GM19035 (cell line): Measurements from ENCODE around the gene MFAP5.
"Not testable (repeated sequence)": the region's sequence is repeated elsewhere in the genome, so short reads cannot be mapped to it uniquely, and the experiment has no call there.

ENCODE experiments used
- ATAC-seq: cut with Tn5 transposase; IDR thresholded peaks from one replicate; pipeline ENCODE4 v1.9.1; 2021; ENCODE audit not compliant: unreplicated experiment

MFAP5 gene

DNA sequence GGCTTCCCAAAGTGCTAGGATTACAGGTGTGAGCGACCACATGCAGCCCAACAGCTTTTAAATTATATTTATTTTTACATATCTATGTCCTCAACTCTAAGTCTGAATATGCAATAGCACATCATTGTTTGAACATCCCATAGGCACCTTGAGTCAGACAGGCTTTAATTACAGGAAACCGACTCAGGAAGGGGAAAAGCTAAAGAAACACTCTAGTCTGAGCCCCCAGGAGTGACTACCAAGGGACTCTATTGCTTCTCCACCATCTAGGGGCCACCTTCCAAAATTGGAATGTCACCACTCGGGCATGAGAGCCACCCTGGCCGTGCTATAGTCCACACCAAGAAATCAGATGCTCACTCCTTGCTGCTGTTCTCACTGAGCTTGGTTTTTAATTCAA lies 14.0 kb upstream of the MFAP5 start:
- no peak for ATAC-seq

DNA sequence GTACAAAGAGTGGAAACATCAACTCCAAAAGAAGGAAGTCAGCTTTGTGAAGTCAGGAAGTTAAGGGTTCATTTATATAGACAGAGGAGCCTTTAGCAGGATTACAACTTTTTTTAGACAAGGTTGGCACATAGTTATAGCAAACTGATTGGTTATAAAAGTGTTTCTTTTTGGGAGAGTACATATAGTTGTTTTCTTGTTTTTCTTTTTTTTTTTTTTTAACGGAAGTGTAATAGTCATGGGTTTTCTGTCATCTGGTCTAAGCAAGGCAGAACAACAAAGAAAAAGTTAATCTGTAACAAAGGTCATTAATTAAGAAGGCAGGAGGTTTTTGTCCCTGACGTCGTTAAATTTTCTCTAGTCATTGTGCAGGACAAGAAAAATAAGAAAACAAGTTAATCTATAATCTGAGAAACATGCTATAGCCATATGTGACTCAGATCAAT lies 13.0 kb upstream of the MFAP5 start:
- no peak for ATAC-seq

DNA sequence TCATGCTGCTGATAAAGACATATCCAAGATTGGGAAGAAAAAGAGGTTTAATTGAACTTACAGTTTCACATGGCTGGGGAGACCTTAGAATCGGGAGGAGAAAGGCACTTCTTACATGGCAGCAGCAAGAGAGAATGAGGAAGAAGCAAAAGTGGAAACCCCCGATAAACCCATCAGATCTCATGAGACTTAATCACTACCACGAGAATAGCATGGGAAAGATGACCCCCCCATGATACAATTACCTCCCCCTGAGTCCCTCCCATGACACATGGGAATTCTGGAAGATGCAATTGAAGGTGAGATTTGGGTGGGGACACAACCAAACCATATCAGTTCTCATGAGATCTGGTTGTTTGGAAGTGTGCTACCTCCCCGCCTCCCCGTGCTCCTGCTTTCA lies 9.8 kb upstream of the MFAP5 start:
- no peak for ATAC-seq

DNA sequence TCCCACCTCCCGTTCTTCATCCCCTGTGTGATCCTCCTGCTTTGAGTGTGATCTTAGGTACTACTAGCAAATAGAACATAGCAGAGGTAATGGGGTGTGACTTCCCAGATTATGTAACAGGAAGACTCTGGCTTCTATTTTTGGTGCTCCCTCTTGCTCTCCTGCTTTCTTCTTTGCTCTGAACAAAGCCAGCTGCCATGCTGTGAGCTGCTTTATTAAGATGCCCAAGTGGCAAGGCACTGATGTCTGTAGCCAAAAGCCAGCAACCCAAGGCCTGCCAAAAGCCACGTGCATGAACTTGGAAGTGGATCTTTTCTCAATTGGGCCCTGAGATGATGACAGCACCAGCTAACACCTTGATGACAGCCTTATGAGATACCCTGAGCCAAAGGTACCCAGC lies 5.8 kb upstream of the MFAP5 start:
- no peak for ATAC-seq

DNA sequence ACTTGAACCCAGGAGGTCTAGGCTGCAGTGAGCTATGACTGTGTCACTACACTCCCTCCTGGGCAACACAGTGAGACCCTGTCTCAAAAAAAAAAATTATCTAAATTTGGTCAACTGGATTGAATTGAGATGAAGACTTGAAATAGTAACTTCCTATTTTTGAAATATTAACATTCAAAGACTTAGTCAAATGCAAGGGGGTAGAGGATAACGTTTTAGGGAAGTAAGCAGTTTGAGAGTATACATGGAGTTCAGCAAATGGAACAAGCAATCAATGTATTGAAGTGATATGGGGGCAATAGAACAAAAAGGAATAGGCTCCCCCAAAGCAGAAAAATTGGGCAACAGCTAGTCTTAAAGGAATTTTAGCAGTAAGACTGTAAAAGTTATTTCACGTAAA lies 4.6 kb upstream of the MFAP5 start:
- no peak for ATAC-seq

DNA sequence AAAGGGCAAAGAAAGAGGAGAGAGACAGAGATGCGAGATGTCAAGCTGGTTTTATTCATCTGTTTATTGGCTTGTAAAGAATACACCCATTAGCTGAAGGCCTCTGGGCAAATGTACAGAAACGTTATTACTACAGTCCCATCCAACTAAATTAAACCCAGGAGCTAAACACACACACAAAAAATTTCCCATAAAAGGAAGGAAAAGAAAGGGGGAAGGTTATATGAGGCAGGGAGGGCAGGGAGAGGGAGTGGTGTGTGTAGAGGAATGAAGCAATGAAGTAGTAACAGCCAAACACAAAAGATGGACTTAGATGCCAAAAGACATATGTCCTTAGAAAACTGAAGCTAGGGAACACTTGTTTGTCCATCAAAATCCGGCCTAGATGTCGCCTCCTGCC lies 3.1 kb upstream of the MFAP5 start:
- ATAC-seq: no peak

DNA sequence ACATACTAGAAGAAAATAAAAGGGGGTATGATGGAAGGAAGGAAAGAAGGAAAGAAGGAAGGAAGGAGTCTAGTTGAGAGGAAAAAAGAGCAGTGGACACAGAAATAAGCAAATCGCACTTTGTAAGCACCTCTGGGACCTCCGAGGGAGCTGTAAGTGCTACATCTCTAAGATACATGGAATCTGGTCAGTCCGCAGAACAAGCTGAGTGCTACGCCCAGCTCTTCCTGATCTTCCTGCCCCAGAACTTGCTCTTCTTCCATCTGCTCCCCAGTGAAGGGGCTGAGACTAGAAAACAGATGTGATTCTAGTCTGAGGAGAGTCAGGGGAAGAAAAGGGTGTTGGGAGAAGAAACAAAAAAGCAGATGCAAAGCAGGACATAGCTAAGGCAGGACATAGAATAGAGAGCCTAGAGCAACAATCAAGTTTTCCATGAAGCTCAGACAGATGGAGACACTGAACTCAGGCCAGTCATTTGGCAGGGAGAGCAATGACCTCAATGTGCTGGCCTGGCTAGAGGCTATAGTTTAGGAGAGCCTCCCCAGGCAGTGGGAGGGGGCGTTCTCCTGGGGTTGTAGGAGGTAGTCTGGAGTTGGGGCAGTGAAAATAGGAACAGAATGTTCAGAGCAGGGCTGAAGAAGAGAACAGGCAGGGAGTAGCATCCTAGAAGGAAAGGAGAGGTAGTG lies 1.7 kb upstream of the MFAP5 start:
- no peak for ATAC-seq

DNA sequence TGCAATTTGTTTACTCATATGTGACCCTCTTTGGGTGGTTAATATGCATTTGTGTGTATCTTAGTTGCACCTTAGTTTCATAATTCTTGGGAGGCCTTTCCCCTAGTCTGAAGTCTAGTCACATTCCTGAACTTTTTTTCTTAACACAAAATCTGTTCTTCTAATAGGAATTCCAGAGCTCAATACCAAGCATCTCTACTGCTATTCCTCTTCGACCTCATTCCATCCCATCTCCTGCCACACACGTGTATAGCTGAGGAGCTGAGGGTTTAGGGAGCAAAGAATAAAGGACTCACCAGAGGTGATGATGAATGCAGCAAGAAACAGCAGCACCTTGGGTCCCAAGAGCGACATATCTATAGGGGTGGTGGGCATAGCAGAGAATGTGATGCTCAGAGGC lies 875 bp downstream of the MFAP5 start:
- ATAC-seq: no peak

DNA sequence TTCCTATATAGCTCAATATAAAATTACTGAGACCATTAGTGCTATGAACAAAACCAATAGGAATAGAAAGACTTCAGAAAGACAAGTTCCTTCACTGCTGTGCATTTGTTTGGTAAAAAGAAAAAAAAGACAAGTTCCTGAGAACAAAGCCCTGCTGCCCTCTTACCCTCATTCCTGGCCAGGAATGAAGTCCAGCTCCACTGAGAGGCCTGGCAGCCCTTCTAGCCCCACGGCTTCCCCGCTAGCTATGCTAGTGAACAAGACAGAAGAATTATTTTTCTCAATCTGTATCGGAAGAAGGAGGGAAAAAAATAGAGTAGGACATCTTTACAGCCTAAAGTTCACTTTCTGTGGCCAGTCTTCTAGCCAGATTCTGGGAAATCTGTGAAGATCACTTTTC lies 1.6 kb downstream of the MFAP5 start:
- no peak for ATAC-seq

DNA sequence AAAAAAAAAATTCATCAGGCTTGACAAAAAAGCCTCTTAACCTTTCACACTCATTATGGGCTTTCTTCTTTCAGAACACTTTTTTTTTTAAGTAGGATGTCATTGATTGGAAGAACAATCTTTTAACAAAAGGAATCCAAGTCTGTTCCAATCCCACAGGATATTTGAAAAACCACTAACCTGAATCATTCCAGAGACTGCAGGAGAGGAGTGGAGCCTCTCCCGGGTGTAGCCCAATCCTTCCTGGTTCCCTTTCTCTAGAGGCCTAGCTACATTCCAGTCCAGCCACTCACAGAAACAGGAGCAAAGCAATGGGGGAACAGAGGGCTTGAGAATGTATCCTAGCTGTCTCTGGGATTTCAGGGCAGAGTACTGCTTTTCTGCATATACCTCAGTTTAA lies 4.3 kb downstream of the MFAP5 start:
- ATAC-seq: no peak

DNA sequence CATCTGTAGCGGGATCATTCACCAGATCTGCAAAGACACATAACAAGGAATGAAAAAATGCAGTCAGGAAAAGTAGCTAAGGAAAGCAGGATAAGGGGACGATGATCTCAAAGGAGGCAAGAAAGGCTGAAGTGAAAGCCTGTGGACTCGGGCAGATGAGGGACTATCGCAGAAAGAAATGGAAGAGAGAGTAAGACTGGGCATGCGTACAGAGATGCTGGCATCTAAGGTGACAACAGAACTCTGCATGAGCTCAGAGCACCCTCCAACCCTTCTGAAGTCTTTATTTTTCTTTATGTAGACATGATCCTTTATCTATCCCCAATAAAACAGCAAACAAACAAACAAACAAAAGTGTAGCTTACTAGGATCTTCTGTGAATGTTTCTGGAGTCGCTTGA lies 7.2 kb downstream of the MFAP5 start:
- ATAC-seq: no peak

DNA sequence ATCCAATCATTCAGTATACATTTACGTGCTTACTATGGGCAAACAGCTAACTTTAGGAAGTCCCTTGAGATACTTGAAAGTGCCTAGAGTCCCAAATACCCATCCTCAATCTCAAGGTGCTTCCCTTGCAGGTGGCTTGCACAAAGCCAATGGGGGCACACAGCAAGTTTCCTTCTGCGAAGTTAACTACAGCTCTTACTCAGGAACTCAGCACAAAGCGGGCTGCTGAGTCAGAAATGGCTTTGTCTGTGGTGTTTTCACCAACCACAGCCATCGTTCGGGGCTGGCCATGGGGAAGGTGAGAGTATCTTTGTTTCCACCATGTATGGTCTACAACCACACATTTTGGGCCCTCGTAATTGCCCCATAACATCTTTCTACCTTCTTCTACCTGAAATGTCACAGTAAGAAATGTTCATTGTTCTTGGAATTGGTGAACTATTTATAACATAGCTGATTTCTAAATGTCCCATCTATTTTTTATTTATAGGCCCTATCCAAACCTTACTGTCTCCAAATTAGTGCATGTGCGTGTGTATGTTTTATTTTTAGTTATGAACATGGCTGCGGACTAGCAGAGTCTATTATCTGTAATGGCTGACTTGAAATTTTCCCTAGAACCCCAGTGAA lies 13.9 kb downstream of the MFAP5 start:
- peak; percentile 87 for ATAC-seq

DNA sequence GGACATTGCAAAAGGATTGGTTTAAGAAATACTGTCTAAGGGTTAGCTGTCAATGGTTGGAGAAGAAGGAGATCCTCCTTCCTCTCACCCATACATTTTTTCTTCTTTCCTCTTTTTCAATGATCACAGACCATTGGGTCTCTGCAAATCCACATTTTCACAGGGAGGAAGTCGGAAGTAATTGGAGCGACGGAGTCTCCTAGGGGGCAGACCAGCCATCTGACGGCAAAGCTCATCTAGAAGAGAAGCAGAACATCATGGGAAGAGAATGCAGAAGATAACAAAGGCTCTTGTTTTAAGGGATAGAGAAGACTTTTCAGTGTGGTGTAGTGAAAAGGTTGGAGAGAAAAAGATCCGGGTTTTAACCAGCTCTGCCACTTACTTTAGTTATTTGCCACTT lies 14.7 kb downstream of the MFAP5 start:
- no peak for ATAC-seq

DNA sequence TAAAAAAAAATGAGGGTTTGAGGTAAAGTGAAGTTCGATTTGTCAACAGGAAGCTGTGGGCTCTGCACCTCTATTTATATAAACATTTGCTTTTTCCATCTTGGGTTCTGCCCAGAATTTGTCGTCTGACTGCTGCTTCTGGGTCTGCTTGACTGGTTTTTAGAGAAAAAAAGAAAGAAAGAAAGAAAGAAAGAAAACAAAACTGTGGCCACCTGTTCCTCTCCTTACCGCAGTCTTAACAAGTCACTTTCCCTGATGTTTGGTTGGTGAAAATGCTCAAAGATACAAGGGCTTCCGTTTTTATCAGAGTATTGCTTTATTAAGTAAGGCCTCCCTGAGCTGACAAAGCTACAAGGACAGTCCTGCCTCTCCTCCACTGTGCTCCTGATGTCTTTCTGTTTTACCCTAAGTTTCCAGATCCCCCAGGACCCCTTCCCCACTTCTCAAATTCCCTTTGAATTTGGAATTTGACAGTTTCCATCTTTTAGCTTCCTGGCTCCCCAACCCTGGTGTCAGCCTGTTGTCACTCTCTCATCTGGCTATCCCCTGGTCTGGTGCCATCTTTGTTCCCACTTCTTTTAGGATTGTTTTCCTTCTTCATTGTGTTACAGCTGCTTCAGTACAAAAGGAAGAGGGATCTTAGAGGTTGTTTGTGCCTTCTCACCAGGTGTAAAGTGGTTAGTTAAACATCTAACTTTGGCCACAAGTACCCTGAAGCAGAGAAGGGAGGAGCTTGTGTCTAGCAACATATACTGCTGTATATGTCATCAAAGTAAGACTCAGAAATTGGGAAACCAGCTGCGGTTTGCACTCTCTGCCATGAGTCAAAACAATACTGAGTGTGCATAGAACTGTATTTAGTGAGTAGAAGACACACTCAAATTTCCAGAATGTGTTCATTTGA lies 18.0 kb downstream of the MFAP5 start:
- peak; percentile 49 for ATAC-seq

DNA sequence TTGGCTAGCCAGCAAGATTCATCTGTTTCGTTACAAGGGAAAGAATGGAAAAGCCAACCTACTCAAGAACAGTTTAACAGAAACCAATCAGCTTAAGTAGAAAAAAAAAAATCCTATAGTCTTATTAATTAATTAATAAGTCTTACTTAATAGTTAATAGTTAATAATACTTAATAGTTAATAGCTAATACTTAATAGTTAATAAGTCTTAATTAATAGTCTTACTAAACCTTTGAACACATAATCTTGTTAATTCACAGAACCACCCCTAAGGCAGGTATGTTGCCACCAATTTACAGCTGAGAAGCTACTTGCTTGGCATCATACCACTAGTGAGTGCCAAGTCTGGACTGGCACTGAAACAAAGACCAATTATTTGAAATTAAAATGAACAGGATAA lies 19.9 kb downstream of the MFAP5 start:
- no peak for ATAC-seq

DNA sequence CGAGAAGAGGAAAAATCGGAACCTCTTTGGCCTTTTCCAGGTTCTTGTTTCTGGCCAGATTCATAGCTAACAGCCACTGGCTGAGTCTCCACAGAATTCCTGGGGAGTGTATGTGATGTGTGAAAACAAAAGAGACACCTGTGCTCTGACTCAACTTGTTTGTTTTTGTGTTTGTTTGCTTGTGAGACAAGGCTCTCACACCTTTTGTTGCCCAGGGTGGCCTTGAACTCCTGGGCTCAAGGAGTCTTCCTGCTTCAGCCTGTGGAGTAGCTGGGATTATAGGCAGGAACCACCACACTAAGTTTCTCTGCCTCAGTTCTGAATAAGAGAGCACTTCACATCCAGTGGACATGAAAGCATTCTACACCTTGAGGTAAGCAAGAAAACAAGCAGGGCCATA lies 22.7 kb downstream of the MFAP5 start:
- no peak for ATAC-seq

DNA sequence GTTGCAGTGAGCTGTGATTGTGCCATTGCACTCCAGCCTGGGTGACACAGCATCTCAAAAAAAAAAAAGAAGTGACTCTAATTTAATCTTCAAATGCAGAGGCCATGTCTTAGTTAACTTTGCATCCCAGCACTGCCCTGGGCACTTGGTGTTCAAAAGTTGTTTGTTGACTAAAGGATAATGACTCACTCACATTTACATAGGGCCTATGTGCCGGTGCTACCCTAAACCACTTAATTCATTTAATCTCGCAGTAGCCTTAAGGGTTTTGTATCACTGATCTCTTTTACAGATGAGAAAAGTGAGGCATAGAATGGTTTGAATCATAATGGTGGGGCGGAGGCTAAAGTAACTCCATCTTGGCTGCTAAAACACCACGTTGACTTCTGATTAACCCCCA lies 23.7 kb downstream of the MFAP5 start:
- no peak for ATAC-seq

DNA sequence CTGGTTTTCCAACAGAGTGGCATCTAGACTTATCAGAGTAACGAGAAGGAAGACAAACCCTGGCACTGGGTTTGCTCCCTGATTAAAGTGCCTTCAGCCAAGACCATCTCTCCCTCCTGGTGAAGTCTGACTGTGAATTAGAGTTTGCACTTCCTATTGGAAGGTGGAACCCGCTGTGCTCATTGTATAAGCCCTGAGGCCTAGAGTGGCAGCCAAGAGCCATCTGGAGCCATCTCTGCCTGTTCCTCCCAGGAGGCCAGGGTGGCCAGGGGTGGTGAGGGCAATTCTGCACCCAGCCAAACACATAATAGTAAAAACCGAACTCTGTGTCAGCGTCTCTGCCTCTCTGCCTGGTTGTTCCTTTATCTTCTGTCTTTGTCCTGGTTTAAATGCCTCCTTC lies 25.0 kb downstream of the MFAP5 start:
- ATAC-seq: no peak

DNA sequence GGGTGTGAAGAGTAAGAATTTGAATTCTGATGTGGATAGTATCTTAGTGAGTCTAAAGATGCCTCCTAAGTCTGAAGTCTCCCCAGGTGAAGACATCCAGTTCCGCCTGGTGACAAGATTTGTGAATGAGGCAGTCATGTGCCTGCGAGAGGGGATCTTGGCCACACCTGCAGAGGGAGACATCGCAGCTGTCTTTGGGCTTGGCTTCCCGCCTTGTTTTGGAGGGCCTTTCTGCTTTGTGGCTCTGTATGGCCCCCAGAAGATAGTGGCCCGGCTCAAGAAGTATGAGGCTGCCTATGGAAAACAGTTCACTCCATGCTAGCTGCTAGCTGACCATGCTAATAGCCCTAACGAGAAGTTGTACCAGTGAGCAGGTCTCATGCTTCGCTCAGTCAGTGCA lies 25.4 kb downstream of the MFAP5 start:
- no peak for ATAC-seq

DNA sequence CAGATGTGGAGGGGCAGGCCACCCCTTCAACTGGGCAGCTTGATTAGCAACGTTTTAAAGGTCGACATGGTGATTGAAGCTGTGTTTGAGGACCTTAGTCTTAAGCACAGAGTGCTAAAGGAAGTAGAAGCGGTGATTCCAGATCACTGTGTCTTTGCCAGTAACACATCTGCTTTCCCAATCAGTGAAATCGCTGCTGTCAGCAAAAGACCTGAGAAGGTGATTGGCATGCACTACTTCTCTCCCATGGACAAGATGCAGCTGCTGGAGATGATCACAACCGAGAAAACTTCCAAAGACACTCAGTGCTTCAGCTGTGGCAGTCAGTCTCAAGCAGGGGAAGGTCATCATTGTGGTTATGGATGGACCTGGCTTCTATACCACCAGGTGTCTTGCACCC lies 26.0 kb downstream of the MFAP5 start:
- ATAC-seq: no peak

DNA sequence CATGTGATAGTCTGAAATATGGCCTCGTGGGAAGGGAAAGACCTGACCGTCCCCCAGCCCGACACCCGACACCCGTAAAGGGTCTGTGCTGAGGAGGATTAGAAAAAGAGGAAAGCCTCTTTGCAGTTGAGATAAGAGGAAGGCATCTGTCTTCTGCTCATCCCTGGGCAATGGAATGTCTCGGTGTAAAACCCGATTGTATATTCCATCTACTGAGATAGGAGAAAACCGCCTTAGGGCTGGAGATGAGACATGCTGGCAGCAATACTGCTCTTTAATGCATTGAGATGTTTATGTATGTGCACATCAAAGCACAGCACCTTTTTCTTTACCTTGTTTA lies 26.6 kb downstream of the MFAP5 start:
- ATAC-seq: not testable (repeated sequence)

DNA sequence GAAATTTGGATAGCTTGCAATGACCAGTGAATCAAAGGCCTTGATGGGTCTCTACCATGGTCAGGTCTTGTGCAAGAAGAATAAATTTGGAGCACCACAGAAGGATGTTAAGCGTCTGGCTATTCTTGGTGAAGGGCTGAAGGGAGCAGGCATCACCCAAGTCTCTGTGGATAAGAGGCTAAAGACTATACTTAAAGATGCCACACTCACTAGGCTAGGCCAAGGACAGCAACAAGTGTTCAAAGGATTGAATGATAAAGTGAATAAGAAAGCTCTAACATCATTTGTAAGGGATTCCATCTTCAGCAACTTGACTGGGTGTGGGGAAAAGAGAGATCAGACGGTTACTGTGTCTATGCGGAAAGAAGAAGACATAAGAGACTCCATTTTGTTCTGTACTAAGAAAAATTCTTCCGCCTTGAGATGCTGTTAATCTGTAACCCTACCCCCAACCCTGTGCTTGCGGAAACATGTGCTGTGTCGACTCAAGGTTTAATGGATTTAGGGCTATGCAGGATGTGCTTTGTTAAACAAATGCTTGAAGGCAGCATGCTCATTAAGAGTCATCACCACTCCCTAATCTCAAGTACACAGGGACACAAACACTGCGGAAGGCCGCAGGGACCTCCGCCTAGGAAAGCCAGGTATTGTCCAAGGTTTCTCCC lies 27.2 kb downstream of the MFAP5 start:
- not testable (repeated sequence) for ATAC-seq
